Glomerular endothelial cell (primary cell): ENCODE measurements around the gene ATP6V0A4. TPM values are rescaled to one million over a fixed set of nuclear protein-coding genes. Genes with fewer than 3 reads are reported as not detected.
"Not testable (repeated sequence)": the region's sequence is repeated elsewhere in the genome, so short reads cannot be mapped to it uniquely, and the experiment has no call there.

Source experiments
- DNase-seq: peaks from one replicate; pipeline ENCODE4 v3.0.0-alpha.2; 2011; ENCODE audit warnings: low read depth, low spot score; ENCODE audit errors: extremely low read depth
- total RNA-seq: library from RNA; depleted of rRNA; stranded (reverse); fragments of >200 nt; gene quantifications from 2 replicates; pipeline ENCODE4 v1.2.3, GENCODE V29; 2015

Gene ATP6V0A4
- total RNA-seq, 1 donor from 2014 or later = not detected

- no peak for DNase-seq
Observed at GRCh38 chr7:138710536-138711385, 87.2 kb downstream of the ATP6V0A4 start.

GRCh38 chr7:138705167-138705566 is 92.8 kb downstream of the ATP6V0A4 start:
- DNase-seq = no peak

- DNase-seq = no peak
Observed at GRCh38 chr7:138701537-138701923, 96.5 kb downstream of the ATP6V0A4 start.

GRCh38 chr7:138700857-138701536 is 97.0 kb downstream of the ATP6V0A4 start, which contains the start of gene SVOPL:
Gene SVOPL (minus strand): TSS chr7:138701362. CDS start chr7:138679045, 22,317 bp downstream.
- DNase-seq = no peak

GRCh38 chr7:138699661-138700060 is 98.3 kb downstream of the ATP6V0A4 start:
- DNase-seq = no peak

- DNase-seq = no peak
Observed at GRCh38 chr7:138698281-138698680, 99.7 kb downstream of the ATP6V0A4 start.

GRCh38 chr7:138697535-138698182 is 100.3 kb downstream of the ATP6V0A4 start:
- DNase-seq = no peak

GRCh38 chr7:138695776-138696175 is 102.2 kb downstream of the ATP6V0A4 start:
- not testable (repeated sequence) for DNase-seq

GRCh38 chr7:138695106-138695505 is 102.9 kb downstream of the ATP6V0A4 start:
- DNase-seq = no peak

GRCh38 chr7:138691178-138691577 is 106.8 kb downstream of the ATP6V0A4 start:
- DNase-seq = no peak

GRCh38 chr7:138690495-138690894 is 107.5 kb downstream of the ATP6V0A4 start:
- DNase-seq = no peak

- DNase-seq = not testable (repeated sequence)
Observed at GRCh38 chr7:138688037-138688436, 110.0 kb downstream of the ATP6V0A4 start.

GRCh38 chr7:138684340-138684739 is 113.7 kb downstream of the ATP6V0A4 start:
- no peak for DNase-seq

GRCh38 chr7:138679793-138680192 is 118.2 kb downstream of the ATP6V0A4 start:
- no peak for DNase-seq

GRCh38 chr7:138670594-138670993 is 127.4 kb downstream of the ATP6V0A4 start:
- DNase-seq = no peak

- no peak for DNase-seq
Observed at GRCh38 chr7:138669364-138669763, 128.6 kb downstream of the ATP6V0A4 start.

GRCh38 chr7:138668946-138669345 is 129.1 kb downstream of the ATP6V0A4 start:
- DNase-seq = no peak

GRCh38 chr7:138668229-138668596 is 129.8 kb downstream of the ATP6V0A4 start:
- no peak for DNase-seq

- no peak for DNase-seq
Observed at GRCh38 chr7:138667535-138668228, 130.3 kb downstream of the ATP6V0A4 start.

GRCh38 chr7:138666385-138666784 is 131.6 kb downstream of the ATP6V0A4 start:
- DNase-seq = no peak

- no peak for DNase-seq
Observed at GRCh38 chr7:138665669-138666140, 132.3 kb downstream of the ATP6V0A4 start.
